Liver (tissue), 9 donors: Measurements from ENCODE around the gene TOMM20. TPM values are rescaled to one million over a fixed set of nuclear protein-coding genes. Genes with fewer than 3 reads are reported as not detected.

ENCODE experiments used
- DNase-seq: peaks from one replicate; pipeline ENCODE4 v3.0.0-alpha.2; 2017; ENCODE audit warnings: low spot score
- H3K27ac ChIP-seq, 2 donors: one replicate each; pipeline ENCODE4 v1.7.0; 2013; ENCODE audit warnings: inconsistent platforms in 2 of 2, low read length in 2 of 2, control low read depth in 1 of 2, low read depth in 1 of 2, mild to moderate bottlenecking in 1 of 2
- H3K27me3 ChIP-seq, 4 donors: one replicate each; pipeline versions ENCODE4 v1.6.1 to v1.7.0; 2013; ENCODE audit warnings: low read length in 3 of 4, inconsistent platforms in 1 of 4, mild to moderate bottlenecking in 1 of 4, moderate library complexity in 1 of 4; ENCODE audit not compliant: control insufficient read depth in 4 of 4, insufficient read depth in 4 of 4
- H3K36me3 ChIP-seq, 4 donors: one replicate each; pipeline versions ENCODE4 v1.6.1 to v1.7.0; 2013; ENCODE audit warnings: low read length in 3 of 4, mild to moderate bottlenecking in 3 of 4, low read depth in 1 of 4, moderate library complexity in 1 of 4; ENCODE audit not compliant: control insufficient read depth in 4 of 4, insufficient read depth in 3 of 4
- H3K4me1 ChIP-seq, 4 donors: one replicate each; pipeline versions ENCODE4 v1.6.1 to v1.7.0; 2013; ENCODE audit warnings: low read length in 3 of 4, mild to moderate bottlenecking in 3 of 4, moderate library complexity in 1 of 4; ENCODE audit not compliant: control insufficient read depth in 4 of 4, insufficient read depth in 4 of 4
- H3K4me3 ChIP-seq, 3 donors: one replicate each; pipeline versions ENCODE4 v1.6.1 to v1.7.0; 2013; ENCODE audit warnings: low read length in 3 of 3, control low read depth in 1 of 3, low read depth in 1 of 3, mild to moderate bottlenecking in 1 of 3
- H3K9ac ChIP-seq, 2 donors: one replicate each; pipeline ENCODE4 v1.7.0; 2013; ENCODE audit warnings: low read length in 2 of 2, mild to moderate bottlenecking in 2 of 2, moderate library complexity in 2 of 2, control low read depth in 1 of 2, low read depth in 1 of 2
- H3K9me3 ChIP-seq, 4 donors: one replicate each; pipeline versions ENCODE4 v1.6.1 to v1.7.0; 2013; ENCODE audit warnings: low read length in 3 of 4; ENCODE audit not compliant: control insufficient read depth in 4 of 4
- FOXA1 ChIP-seq: IDR thresholded peaks from 2 replicates; pipeline ENCODE4 v1.6.1; 2016; ENCODE audit warnings: antibody characterized with exemption
- GABPA ChIP-seq, 2 donors: IDR thresholded peaks in 1 of 2; conservative IDR thresholded peaks in 1 of 2; 2 replicates each; pipeline ENCODE4 v1.6.1; 2016; ENCODE audit warnings: antibody characterized with exemption in 2 of 2, mild to moderate bottlenecking in 1 of 2, moderate library complexity in 1 of 2
- HNF4A ChIP-seq, 2 donors: conservative IDR thresholded peaks; 2 replicates each; pipeline ENCODE4 v1.6.1; 2016; ENCODE audit warnings: antibody characterized with exemption in 2 of 2, mild to moderate bottlenecking in 2 of 2
- HNF4G ChIP-seq: IDR thresholded peaks from 2 replicates; pipeline ENCODE4 v1.6.1; 2016; ENCODE audit warnings: antibody characterized with exemption
- JUND ChIP-seq, 2 donors: IDR thresholded peaks; 2 replicates each; pipeline ENCODE4 v1.6.1; 2016; ENCODE audit warnings: antibody characterized with exemption in 2 of 2
- NR2F2 ChIP-seq: IDR thresholded peaks from 2 replicates; pipeline ENCODE4 v1.6.1; 2016; ENCODE audit warnings: antibody characterized with exemption
- RAD21 ChIP-seq, 2 donors: IDR thresholded peaks; 2 replicates each; pipeline ENCODE4 v1.6.1; 2016; ENCODE audit warnings: antibody characterized with exemption in 2 of 2, mild to moderate bottlenecking in 2 of 2
- RXRA ChIP-seq, 2 donors: IDR thresholded peaks; 2 replicates each; pipeline ENCODE4 v1.6.1; 2017 to 2018; ENCODE audit warnings: antibody characterized with exemption in 2 of 2, mild to moderate bottlenecking in 1 of 2
- SP1 ChIP-seq: IDR thresholded peaks from 2 replicates; pipeline ENCODE4 v1.6.1; 2018; ENCODE audit warnings: antibody characterized with exemption, mild to moderate bottlenecking
- TAF1 ChIP-seq: conservative IDR thresholded peaks from 2 replicates; pipeline ENCODE4 v1.6.1; 2016; ENCODE audit warnings: antibody characterized with exemption, mild to moderate bottlenecking
- YY1 ChIP-seq: IDR thresholded peaks from 2 replicates; pipeline ENCODE4 v1.6.1; 2016; ENCODE audit warnings: antibody characterized with exemption, mild to moderate bottlenecking
- WGBS: extraction: QIAGEN DNeasy Blood & Tissue Kit; methylation state at CpG from one replicate; pipeline ENCODE4 v1.1.7; 2013; 5-methylcytosine and 5-hydroxymethylcytosine counted together
- polyA plus RNA-seq, 2 donors: library from polyadenylated mRNA; stranded (reverse) in 1 of 2; unstranded in 1 of 2; fragments of 200-250 nt in 1 of 2; fragments of >200 nt in 1 of 2; fragmentation: Nextera tagmentation in 1 of 2; extraction: Ambion mirVana in 1 of 2; gene quantifications; one replicate each; pipeline versions ENCODE4 v1.2.1 to v1.2.3, GENCODE V29; 2013 to 2015
- total RNA-seq, 2 donors: library from RNA; depleted of rRNA; stranded (reverse); fragments of >200 nt; gene quantifications; one replicate each; pipeline ENCODE4 v1.2.3, GENCODE V29; 2014
- TF ChIP-seq, protein P1 (sequence below): fragments of 150-350 bp; IDR thresholded peaks from 2 replicates; pipeline ENCODE4 v1.5.1; 2017; ENCODE audit warnings: improper control_type of control experiment, low read depth, low read length; ENCODE audit not compliant: missing input control
- TF ChIP-seq, protein P2 (sequence below): IDR thresholded peaks from 2 replicates; pipeline ENCODE4 v1.6.1; 2016; ENCODE audit warnings: antibody characterized with exemption
- TF ChIP-seq, protein P3 (sequence below): IDR thresholded peaks from 2 replicates; pipeline ENCODE4 v1.6.1; 2016; ENCODE audit warnings: antibody characterized with exemption
- TF ChIP-seq, protein P4 (sequence below): IDR thresholded peaks from 2 replicates; pipeline ENCODE4 v1.6.1; 2016; ENCODE audit warnings: antibody characterized with exemption, mild to moderate bottlenecking
- donor health status: healthy.
- donor health status: healthy.
- donor health status: healthy.
- donor health status: healthy.
- donor health status: healthy.

The TOMM20 gene
- total and polyA plus RNA-seq, 4 donors = 33.4 to 74.4 (median 39.1) TPM

DNA sequence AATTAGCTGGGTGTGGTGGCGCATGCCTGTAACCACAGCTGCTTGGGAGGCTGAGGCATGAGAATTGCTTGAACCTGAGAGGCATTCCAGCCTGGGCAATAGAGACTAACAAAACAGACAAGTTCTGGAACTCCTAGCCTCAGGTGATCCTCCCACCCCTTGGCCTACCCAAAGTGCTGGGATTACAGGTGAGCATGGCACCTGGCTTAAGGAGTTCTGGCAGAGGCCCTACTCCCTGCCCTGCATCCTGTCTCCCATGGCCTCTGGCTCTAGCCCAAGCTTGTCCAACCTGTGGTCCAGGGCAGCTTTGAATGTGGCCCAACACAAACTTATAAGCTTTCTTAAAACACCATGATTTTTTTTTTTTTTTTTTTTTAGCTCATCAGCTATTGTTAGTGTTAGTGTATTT is 20.4 kb downstream of the TOMM20 start:
- Histone ChIP-seq H3K9me3 (peaks cover 0 to under 1% (median 0%) of the 10 kb centered on the region in 4 donors), H3K27me3 (no peaks in the 10 kb centered on the region), H3K4me1 (peaks cover 0 to 8% (median 2%) of the 10 kb centered on the region in 4 donors), H3K4me3 (no peak overlapping the region), H3K9ac (no peak overlapping the region), H3K27ac (no peak overlapping the region), H3K36me3 (peaks cover 7 to 45% (median 20%) of the 10 kb centered on the region in 4 donors)
- DNase-seq = no peak
- WGBS = 98% methylated on average over 1 of the region's 1 CpG
- TF ChIP-seq SP1 = no peak
- TF ChIP-seq TAF1 = no peak
- TF ChIP-seq, protein P1, sequence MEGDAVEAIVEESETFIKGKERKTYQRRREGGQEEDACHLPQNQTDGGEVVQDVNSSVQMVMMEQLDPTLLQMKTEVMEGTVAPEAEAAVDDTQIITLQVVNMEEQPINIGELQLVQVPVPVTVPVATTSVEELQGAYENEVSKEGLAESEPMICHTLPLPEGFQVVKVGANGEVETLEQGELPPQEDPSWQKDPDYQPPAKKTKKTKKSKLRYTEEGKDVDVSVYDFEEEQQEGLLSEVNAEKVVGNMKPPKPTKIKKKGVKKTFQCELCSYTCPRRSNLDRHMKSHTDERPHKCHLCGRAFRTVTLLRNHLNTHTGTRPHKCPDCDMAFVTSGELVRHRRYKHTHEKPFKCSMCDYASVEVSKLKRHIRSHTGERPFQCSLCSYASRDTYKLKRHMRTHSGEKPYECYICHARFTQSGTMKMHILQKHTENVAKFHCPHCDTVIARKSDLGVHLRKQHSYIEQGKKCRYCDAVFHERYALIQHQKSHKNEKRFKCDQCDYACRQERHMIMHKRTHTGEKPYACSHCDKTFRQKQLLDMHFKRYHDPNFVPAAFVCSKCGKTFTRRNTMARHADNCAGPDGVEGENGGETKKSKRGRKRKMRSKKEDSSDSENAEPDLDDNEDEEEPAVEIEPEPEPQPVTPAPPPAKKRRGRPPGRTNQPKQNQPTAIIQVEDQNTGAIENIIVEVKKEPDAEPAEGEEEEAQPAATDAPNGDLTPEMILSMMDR = no peak
- no peak for TF ChIP-seq HNF4A (conservative IDR thresholded peaks at IDR 0.05)
- TF ChIP-seq RAD21 (IDR thresholded peaks at IDR 0.05) = no peak
- TF ChIP-seq NR2F2 = no peak
- TF ChIP-seq JUND (IDR thresholded peaks at IDR 0.05) = no peak

DNA sequence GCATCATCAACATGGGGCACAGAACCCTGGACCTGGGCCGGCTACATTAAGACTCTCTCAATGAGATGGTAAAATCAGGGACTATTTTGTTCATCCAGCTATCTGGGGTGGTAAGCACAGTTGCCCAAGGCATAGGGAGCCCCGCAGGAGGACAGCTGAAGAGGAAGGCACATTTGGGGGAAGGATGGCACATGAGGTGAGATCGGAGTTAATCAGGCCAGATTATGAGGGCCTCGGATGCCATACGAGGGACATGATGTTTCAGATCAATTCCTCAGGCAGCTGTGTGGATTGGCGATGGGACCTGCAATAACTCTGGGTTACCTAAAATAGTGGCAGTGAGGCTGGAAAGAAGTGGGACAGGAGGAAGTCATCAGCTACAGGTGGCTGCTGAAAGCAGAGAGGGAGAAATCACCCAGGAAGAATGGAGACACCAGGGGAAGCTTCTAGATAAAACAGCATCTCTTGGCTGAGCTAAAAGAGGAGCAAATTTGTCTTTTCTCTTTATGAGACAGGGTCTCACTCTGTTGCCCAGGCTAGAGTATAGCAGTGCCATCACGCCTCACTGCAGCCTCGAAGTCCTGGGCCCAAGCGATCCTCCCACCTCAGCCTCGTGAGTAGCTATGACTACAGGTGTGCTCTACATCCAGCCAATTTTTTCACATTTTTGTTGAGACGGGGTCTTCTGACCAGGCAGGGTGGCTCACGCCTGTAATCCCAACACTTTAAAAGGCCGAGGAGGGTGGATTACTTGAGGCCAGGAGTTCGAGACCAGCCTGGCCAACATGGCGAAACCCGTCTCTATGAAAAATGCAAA is 21.1 kb downstream of the TOMM20 start:
- Histone ChIP-seq H3K27me3 (no peaks in the 10 kb centered on the region), H3K9ac (no peak overlapping the region), H3K9me3 (no peaks in the 10 kb centered on the region), H3K36me3 (peaks cover 7 to 40% (median 15%) of the 10 kb centered on the region in 4 donors), H3K27ac (no peak overlapping the region), H3K4me1 (peaks cover 0 to 8% (median 2%) of the 10 kb centered on the region in 4 donors), H3K4me3 (no peak overlapping the region)
- TF ChIP-seq, protein P2, sequence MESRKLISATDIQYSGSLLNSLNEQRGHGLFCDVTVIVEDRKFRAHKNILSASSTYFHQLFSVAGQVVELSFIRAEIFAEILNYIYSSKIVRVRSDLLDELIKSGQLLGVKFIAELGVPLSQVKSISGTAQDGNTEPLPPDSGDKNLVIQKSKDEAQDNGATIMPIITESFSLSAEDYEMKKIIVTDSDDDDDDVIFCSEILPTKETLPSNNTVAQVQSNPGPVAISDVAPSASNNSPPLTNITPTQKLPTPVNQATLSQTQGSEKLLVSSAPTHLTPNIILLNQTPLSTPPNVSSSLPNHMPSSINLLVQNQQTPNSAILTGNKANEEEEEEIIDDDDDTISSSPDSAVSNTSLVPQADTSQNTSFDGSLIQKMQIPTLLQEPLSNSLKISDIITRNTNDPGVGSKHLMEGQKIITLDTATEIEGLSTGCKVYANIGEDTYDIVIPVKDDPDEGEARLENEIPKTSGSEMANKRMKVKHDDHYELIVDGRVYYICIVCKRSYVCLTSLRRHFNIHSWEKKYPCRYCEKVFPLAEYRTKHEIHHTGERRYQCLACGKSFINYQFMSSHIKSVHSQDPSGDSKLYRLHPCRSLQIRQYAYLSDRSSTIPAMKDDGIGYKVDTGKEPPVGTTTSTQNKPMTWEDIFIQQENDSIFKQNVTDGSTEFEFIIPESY = no peak
- TF ChIP-seq RXRA (IDR thresholded peaks at IDR 0.05) = no peak
- no peak for TF ChIP-seq NR2F2
- TF ChIP-seq, protein P1 = no peak
- TF ChIP-seq FOXA1 = no peak
- no peak for TF ChIP-seq YY1
- TF ChIP-seq, protein P3, sequence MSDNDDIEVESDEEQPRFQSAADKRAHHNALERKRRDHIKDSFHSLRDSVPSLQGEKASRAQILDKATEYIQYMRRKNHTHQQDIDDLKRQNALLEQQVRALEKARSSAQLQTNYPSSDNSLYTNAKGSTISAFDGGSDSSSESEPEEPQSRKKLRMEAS = no peak
- TF ChIP-seq, protein P4, sequence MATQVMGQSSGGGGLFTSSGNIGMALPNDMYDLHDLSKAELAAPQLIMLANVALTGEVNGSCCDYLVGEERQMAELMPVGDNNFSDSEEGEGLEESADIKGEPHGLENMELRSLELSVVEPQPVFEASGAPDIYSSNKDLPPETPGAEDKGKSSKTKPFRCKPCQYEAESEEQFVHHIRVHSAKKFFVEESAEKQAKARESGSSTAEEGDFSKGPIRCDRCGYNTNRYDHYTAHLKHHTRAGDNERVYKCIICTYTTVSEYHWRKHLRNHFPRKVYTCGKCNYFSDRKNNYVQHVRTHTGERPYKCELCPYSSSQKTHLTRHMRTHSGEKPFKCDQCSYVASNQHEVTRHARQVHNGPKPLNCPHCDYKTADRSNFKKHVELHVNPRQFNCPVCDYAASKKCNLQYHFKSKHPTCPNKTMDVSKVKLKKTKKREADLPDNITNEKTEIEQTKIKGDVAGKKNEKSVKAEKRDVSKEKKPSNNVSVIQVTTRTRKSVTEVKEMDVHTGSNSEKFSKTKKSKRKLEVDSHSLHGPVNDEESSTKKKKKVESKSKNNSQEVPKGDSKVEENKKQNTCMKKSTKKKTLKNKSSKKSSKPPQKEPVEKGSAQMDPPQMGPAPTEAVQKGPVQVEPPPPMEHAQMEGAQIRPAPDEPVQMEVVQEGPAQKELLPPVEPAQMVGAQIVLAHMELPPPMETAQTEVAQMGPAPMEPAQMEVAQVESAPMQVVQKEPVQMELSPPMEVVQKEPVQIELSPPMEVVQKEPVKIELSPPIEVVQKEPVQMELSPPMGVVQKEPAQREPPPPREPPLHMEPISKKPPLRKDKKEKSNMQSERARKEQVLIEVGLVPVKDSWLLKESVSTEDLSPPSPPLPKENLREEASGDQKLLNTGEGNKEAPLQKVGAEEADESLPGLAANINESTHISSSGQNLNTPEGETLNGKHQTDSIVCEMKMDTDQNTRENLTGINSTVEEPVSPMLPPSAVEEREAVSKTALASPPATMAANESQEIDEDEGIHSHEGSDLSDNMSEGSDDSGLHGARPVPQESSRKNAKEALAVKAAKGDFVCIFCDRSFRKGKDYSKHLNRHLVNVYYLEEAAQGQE = no peak
- no peak for TF ChIP-seq GABPA (IDR thresholded peaks at IDR 0.05 in 1 of 2, conservative IDR thresholded peaks at IDR 0.05 in 1 of 2)
- no peak for TF ChIP-seq TAF1
- TF ChIP-seq HNF4G = no peak
- TF ChIP-seq SP1 = no peak
- no peak for DNase-seq
- WGBS = 95% methylated on average over 16 of the region's 16 CpGs
